ENCODE results near the gene SLC8A1.

GRCh38 chr2:40251137-40251536 lies 200.8 kb downstream of the SLC8A1 start:
- TF ChIP-seq CTCF (IDR thresholded peaks at IDR 0.05 in 4 of 5, conservative IDR thresholded peaks at IDR 0.05 in 1 of 5) (no peak), POLR2A (IDR thresholded peaks at IDR 0.05) (no peak)
